Keratinocyte (primary cell): ENCODE measurements around the gene ADAMTSL1. TPM values are rescaled to one million over a fixed set of nuclear protein-coding genes. Genes with fewer than 3 reads are reported as not detected.

Experiments used
- DNase-seq: peaks from one replicate; pipeline ENCODE4 v3.0.0-alpha.2; 2011; ENCODE audit warnings: low read depth, missing footprints, low spot score
- FAIRE-seq: peaks from 2 replicates; lab custom pipeline; 2011; peaks lifted over from hg19 to GRCh38; lab: Jason Lieb, UNC
- H2AFZ ChIP-seq: 2 replicates; pipeline ENCODE4 v1.6.0; 2012; ENCODE audit warnings: low read length, control low read depth, inconsistent platforms; ENCODE audit not compliant: control insufficient read depth
- H3K27ac ChIP-seq: 2 replicates; pipeline ENCODE4 v1.5.1; 2011; ENCODE audit warnings: low read length; ENCODE audit not compliant: control insufficient read depth, insufficient read depth
- H3K27me3 ChIP-seq: 3 replicates; pipeline ENCODE4 v1.6.0; 2011; ENCODE audit warnings: low read length; ENCODE audit not compliant: control insufficient read depth, insufficient read depth; ENCODE audit errors: extremely low read depth
- H3K36me3 ChIP-seq, 2 experiments: 2 replicates in 1 of 2; 3 replicates in 1 of 2; pipeline ENCODE4 v1.5.1; 2011; ENCODE audit warnings: low read length in 2 of 2, mild to moderate bottlenecking in 1 of 2; ENCODE audit not compliant: control insufficient read depth in 2 of 2, insufficient read depth in 2 of 2; ENCODE audit errors: extremely low read depth in 1 of 2
- H3K4me1 ChIP-seq: 3 replicates; pipeline ENCODE4 v1.5.1; 2011; ENCODE audit warnings: low read length; ENCODE audit not compliant: control insufficient read depth, insufficient read depth; ENCODE audit errors: extremely low read depth
- H3K4me2 ChIP-seq: 3 replicates; pipeline ENCODE4 v1.6.0; 2011; ENCODE audit warnings: low read depth, low read length; ENCODE audit not compliant: control insufficient read depth, insufficient read depth; ENCODE audit errors: extremely low read depth
- H3K4me3 ChIP-seq, 3 experiments: fragments of 200-600 bp in 1 of 3; sonication (generic) in 1 of 3; 2 replicates in 2 of 3; 3 replicates in 1 of 3; pipeline ENCODE4 v1.5.1; 2011 to 2016; ENCODE audit warnings: low read length in 3 of 3, mild to moderate bottlenecking in 3 of 3, control low read depth in 2 of 3, inconsistent platforms in 1 of 3, low read depth in 1 of 3, mixed read lengths in 1 of 3, mixed run types in 1 of 3, moderate library complexity in 1 of 3; ENCODE audit not compliant: control insufficient read depth in 2 of 3, insufficient read depth in 2 of 3; ENCODE audit errors: extremely low read depth in 1 of 3
- H3K79me2 ChIP-seq: 2 replicates; pipeline ENCODE4 v1.6.0; 2012; ENCODE audit warnings: low read length; ENCODE audit not compliant: control insufficient read depth, insufficient read depth
- H3K9ac ChIP-seq: 3 replicates; pipeline ENCODE4 v1.6.0; 2011; ENCODE audit warnings: low read length; ENCODE audit not compliant: control insufficient read depth, insufficient read depth; ENCODE audit errors: extremely low read depth
- H3K9me1 ChIP-seq: 3 replicates; pipeline ENCODE4 v1.6.0; 2011; ENCODE audit warnings: low read length; ENCODE audit not compliant: control insufficient read depth, insufficient read depth; ENCODE audit errors: extremely low read depth
- H3K9me3 ChIP-seq: 2 replicates; pipeline ENCODE4 v1.5.1; 2012; ENCODE audit warnings: low read depth, low read length; ENCODE audit not compliant: control insufficient read depth
- H4K20me1 ChIP-seq: 3 replicates; pipeline ENCODE4 v1.6.0; 2011; ENCODE audit warnings: low read length; ENCODE audit not compliant: control insufficient read depth, insufficient read depth; ENCODE audit errors: extremely low read depth
- EZH2 ChIP-seq: IDR thresholded peaks from one replicate; pipeline ENCODE4 v1.6.1; 2012; ENCODE audit warnings: inconsistent platforms, mild to moderate bottlenecking, low read length, moderate library complexity
- dilution Hi-C: fragments of 300-500 bp; cut with MboI; formaldehyde crosslinking; loops from one replicate; pipeline ENCODE4 v1.7.0; 2020; ENCODE audit warnings: low sequenced_read_pairs; ENCODE audit not compliant: extremely low pct_ligation_motif_present
- polyA plus RNA-seq, 5 experiments: library from polyadenylated mRNA; depleted of rRNA in 3 of 5; stranded (reverse) in 3 of 5; stranded (forward) in 1 of 5; unstranded in 1 of 5; fragments of >200 nt; gene quantifications; 1 replicate in 1 of 5; 2 replicates in 3 of 5; 3 replicates in 1 of 5; pipeline versions ENCODE4 v1.2.1 to v1.2.3, GENCODE V29; 2011 to 2012; ENCODE audit warnings: missing spikeins in 2 of 5, low read depth in 1 of 5, low replicate concordance in 1 of 5
- TF ChIP-seq, protein P1 (sequence below), 3 experiments: IDR thresholded peaks in 1 of 3; conservative IDR thresholded peaks in 1 of 3; optimal IDR thresholded peaks in 1 of 3; 2 replicates in 2 of 3; 3 replicates in 1 of 3; pipeline versions ENCODE3 to v1.5.1; 2011; ENCODE audit warnings: low read length in 3 of 3, mild to moderate bottlenecking in 3 of 3, moderate library complexity in 2 of 3, control low read depth in 1 of 3, inconsistent platforms in 1 of 3; ENCODE audit not compliant: insufficient read depth in 2 of 3; ENCODE audit errors: extremely low read depth in 1 of 3

The ADAMTSL1 gene
- polyA plus RNA-seq, 1 donor (not counting 4 experiments of a cell fraction or from before 2014, with no cell fraction given) = 1.1 TPM

DNA sequence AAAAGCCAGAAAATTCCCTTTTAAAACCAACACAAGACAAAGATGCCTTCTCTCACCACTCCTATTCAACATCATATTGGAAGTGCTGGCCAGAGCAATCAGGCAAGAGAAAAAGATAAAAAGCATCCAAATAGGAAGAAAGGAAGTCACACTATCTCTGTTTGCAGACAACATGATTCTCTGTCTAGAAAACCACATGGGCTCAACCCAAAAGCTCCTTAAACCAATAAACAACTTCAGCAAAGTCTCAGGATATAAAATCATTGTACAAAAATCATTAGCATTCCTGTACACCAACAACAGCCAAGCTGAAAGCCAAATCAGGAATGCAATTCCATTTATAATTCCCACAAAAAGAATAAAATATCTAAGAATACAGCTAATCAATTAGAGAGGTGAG lies 112.0 kb downstream of the ADAMTSL1 start:
- TF ChIP-seq EZH2 = no peak
- TF ChIP-seq, protein P1, sequence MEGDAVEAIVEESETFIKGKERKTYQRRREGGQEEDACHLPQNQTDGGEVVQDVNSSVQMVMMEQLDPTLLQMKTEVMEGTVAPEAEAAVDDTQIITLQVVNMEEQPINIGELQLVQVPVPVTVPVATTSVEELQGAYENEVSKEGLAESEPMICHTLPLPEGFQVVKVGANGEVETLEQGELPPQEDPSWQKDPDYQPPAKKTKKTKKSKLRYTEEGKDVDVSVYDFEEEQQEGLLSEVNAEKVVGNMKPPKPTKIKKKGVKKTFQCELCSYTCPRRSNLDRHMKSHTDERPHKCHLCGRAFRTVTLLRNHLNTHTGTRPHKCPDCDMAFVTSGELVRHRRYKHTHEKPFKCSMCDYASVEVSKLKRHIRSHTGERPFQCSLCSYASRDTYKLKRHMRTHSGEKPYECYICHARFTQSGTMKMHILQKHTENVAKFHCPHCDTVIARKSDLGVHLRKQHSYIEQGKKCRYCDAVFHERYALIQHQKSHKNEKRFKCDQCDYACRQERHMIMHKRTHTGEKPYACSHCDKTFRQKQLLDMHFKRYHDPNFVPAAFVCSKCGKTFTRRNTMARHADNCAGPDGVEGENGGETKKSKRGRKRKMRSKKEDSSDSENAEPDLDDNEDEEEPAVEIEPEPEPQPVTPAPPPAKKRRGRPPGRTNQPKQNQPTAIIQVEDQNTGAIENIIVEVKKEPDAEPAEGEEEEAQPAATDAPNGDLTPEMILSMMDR (optimal IDR thresholded peaks at IDR 0.05 in 1 of 3, IDR thresholded peaks at IDR 0.05 in 1 of 3, conservative IDR thresholded peaks at IDR 0.05 in 1 of 3; ENCODE audit: extremely low read depth in 1 of 3, insufficient read depth in 2 of 3, low read length in 3 of 3) = no peak
- Histone ChIP-seq H3K4me2 (no peak overlapping the region), H4K20me1 (no peaks in the 10 kb centered on the region), H3K4me1 (no peaks in the 10 kb centered on the region), H2AFZ (no peak overlapping the region), H3K27ac (no peak overlapping the region), H3K9me1 (no peaks in the 10 kb centered on the region), H3K4me3 (no peak overlapping the region), H3K9me3 (no peaks in the 10 kb centered on the region), H3K27me3 (no peaks in the 10 kb centered on the region), H3K9ac (no peak overlapping the region), H3K36me3 (no peaks in the 10 kb centered on the region), H3K79me2 (no peaks in the 10 kb centered on the region)
- FAIRE-seq (no peak), DNase-seq (no peak)
- dilution Hi-C loops = no loop called here

DNA sequence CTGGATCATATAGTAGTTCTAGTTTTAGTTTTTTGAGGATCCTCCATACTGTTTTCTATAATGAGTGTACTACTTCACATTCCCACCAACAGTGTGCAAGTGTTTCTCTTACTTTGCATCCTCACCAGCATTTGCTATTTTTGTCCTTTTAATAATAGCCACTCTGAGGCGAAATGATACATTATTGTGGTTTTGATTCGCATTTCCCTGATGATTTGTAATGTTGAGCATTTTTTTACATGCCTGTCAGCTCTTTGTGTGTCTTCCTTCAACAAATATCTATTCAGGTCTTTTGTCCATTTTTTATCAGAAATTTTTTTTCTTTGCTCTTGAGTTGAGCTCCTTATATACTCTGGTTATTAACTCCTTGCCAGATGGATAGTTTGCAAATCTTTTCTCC lies 114.0 kb downstream of the ADAMTSL1 start:
- FAIRE-seq (no peak), DNase-seq (no peak)
- H3K36me3 ChIP-seq = no peaks in the 10 kb centered on the region
- H3K9me3 ChIP-seq = peaks cover 3% of the 10 kb centered on the region
- dilution Hi-C loops = no loop called here
- H3K27me3 ChIP-seq = no peaks in the 10 kb centered on the region
- no peak for TF ChIP-seq EZH2
- TF ChIP-seq, protein P1 (optimal IDR thresholded peaks at IDR 0.05 in 1 of 3, IDR thresholded peaks at IDR 0.05 in 1 of 3, conservative IDR thresholded peaks at IDR 0.05 in 1 of 3; ENCODE audit: extremely low read depth in 1 of 3, insufficient read depth in 2 of 3, low read length in 3 of 3) = no peak
- H4K20me1 ChIP-seq = no peaks in the 10 kb centered on the region
- no peaks in the 10 kb centered on the region for H3K79me2 ChIP-seq
- no peak overlapping the region for H3K27ac ChIP-seq
- H3K4me2 ChIP-seq = no peak overlapping the region
- H3K4me3 ChIP-seq = no peak overlapping the region
- no peak overlapping the region for H3K9ac ChIP-seq
- no peak overlapping the region for H2AFZ ChIP-seq
- no peaks in the 10 kb centered on the region for H3K9me1 ChIP-seq
- no peaks in the 10 kb centered on the region for H3K4me1 ChIP-seq
